ENCODE measurements around the gene UNKL.

The UNKL gene

GRCh38 chr16:1430759-1431496, 16.4 kb upstream of the UNKL start, which contains the start of gene PERCC1:
PERCC1 (plus strand) TSS chr16:1431078; CDS start chr16:1432594, 1,516 bp downstream.
- DNase-seq, result no peak

GRCh38 chr16:1430214-1430758, 15.8 kb upstream of the UNKL start:
- no peak for DNase-seq

DNA sequence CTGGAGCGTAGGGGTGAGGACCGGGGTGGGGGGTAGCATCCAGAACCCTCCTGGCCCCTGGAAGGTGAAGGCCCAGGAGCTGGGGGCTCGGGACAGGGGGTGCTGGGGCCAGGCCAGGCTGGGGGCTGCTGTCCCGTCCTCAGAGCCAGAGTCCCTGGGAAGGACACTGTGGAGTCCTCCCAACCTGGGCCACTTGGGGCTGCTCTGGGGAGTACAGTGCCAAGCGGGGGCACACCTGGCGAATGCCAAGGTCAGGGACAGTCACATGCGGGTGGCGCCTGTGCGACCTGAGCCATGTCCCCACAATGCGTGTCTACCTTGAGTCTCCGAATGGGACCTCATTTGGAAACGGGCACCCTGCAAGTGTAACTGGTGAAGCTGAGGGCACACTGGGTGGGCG, 15.1 kb upstream of the UNKL start:
- no peak for DNase-seq

DNA sequence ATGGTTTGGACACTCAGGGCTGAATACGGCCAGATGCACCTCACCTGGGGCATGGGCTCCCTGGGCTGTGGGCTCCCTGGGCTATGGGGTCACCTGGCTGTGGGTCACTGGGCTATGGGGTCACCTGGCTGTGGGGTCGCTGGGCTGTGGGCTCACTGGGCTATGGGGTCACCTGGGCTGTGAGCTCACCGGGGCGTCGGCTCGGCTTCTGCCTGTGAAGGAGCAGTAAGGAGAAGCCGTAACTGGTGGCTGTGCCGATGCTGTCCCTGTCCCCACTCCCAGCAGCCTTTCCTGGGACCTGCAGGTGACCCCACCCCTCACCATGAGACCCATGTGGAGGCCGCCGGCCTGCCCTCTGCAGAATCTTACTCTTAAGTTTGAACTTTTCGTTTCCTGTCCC, 14.5 kb upstream of the UNKL start:
- no peak for DNase-seq

DNA sequence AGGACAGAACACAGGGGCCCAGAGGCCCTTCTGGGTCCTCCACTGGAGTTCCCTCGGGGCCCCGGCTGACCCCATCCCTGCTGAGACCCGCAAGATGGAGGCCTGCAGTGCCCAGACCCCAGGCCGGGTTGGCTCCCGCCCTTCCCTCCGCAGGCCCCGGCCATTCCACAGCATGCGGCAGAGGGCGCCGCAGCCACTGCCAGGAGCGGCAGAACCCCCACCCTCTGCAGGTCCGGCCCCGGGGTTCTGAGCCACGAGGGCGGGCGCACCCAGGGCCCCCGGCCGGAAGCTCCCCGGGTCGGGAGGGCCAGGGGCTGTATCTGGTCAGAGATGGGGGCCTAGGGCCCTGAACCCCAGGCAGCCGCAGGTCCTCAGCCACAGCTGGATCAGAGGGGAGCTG, 14.0 kb upstream of the UNKL start:
- DNase-seq, result peak; percentile 47

- no peak for DNase-seq
Observed at GRCh38 chr16:1427473-1428461, 13.3 kb upstream of the UNKL start.

GRCh38 chr16:1426734-1427471, 12.4 kb upstream of the UNKL start:
- no peak for DNase-seq

- no peak for DNase-seq
Observed at GRCh38 chr16:1425616-1426370, 11.3 kb upstream of the UNKL start.

GRCh38 chr16:1424028-1424427, 9.5 kb upstream of the UNKL start:
- DNase-seq, result no peak

DNA sequence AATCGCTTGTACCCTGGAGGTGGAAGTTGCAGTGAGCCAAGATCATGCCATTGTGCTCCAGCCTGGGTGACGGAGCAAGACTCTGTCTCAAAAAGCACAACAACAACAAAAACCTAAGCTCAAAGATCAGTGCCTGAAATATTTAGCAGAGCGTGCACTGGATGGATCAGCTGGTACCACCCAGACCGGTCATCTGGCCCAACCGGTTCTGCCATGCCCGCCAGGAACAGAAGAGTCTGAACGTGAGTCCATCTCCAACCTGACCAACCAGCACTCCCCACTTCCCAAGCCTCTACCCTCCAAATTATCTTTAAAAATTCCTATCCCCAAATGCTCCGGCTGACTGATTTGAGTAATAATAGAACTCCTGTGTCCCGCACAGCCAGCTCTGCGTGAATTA, 7.6 kb upstream of the UNKL start:
- no peak for DNase-seq

DNA sequence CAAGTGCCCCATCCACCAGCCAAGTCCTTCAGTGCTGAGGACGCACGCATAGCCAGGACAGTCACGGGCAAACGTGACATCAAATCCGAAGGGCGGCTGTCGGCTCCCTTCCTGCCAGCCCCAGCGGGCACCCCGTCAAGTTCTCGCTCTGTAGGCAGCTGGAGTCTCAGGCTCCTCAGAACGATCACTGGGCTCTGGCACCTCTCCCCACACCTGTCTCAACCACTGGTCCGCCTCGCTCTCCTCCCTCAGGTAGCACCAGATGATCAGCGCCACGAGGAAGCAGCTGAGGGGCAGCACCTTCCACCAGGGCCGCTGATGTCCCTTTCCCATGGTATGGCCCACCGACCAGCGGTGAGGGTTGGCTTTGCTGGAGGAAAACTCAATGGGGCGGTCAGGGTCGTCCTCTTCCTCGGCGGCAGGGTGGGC, 5.6 kb upstream of the UNKL start:
- no peak for DNase-seq

DNA sequence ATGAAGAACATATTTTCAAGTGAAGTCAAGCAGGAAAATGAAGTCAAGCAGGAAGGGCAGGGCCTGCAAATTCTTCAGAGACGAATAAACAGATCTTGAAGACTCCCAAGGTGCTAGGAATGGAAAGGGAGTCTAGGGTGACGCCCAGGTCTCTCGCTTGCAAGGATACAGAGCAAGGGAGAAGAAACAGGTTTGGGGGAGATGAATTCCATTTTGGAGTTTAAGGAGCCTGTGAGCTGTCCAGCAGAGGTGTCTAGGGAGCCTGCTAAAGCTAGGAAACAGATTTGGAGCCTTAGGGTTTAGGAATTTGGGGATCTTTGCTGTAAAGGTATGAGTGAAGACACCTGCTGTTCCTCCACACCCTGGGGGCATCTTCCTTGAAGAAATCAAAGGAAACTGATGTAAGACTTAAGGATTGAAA, 2.0 kb upstream of the UNKL start:
- DNase-seq, result no peak

DNA sequence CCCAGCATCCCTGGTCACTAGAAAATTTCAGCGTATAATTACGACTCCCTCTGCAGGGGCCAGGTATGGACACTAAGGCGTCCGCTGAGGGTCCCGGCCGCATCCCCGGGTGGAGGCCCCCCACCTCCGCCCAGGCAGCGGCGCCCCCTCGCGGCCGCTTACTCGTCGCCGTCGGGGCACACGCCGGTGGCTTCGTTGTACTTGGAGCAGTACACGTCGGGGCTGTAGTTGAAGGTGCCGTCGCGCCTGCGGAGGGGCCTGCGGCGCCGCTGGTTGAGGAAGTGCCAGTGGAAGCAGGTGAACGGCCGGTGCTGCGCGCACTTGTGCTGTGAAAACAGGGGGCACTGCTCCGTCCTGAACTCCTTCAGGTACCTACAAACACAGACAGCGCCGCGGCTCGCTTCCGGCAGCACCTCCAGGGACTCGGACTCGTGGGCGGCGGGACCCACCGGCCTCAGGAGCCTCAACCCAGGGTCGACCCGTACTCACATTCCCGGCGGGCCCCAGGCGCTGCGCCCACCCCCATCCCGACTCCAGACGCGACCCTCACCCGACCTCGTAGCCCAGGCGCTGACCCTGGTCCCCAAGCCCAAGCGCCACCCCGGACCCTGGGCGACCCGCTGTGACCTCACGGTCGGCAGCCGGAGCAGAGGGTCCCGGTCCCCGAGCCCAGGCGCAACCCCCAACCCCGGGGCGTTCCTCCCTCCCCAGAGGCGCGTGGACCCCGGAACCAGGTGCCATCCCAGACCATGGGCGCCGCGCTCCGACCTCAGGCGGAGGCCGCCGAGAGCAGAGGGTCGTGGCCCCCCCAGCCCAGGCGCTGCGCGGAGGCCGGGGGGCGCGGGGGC, 596 bp downstream of the UNKL start:
- peak; percentile 72 for DNase-seq

- no peak for DNase-seq
Observed at GRCh38 chr16:1412847-1413246, 1.7 kb downstream of the UNKL start.

DNA sequence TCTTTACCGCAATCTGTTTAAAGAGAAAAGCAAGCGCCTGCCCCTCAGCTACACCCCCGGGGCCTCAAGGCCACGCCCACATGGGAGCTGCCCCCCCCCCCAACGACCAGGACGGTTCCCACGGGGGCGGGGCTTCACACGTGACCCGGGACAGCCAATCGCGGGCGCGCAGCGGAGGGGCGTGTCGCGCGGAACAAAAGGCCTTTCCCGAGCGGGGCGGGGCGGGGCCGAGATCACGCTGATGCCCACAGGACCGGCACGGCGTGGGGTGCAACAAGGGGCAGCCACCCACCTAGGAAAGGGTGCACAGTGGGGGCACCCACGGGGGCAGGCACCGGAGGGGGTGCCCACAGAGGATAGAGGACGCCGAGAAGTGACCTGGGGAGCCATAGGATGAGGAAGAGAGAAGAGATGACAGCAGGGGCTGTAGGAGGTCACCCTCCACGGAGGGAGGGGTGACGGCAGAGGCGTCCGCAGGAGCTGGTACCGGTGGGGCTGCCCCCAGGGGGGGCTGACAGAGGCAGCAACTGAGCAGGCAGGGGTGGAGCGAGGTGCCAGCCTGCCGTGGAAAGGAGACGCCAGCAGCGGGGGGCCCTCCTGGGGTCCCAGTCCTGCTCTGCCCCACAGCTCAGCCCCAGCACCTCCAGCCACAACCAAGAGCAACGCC, 6.2 kb downstream of the UNKL start:
- peak; percentile 97 for DNase-seq

- no peak for DNase-seq
Observed at GRCh38 chr16:1407753-1408152, 6.8 kb downstream of the UNKL start.

- DNase-seq, result no peak
Observed at GRCh38 chr16:1403733-1404132, 10.8 kb downstream of the UNKL start.

- no peak for DNase-seq
Observed at GRCh38 chr16:1403036-1403435, 11.5 kb downstream of the UNKL start.

- DNase-seq, result no peak
Observed at GRCh38 chr16:1401758-1402154, 12.7 kb downstream of the UNKL start.

DNA sequence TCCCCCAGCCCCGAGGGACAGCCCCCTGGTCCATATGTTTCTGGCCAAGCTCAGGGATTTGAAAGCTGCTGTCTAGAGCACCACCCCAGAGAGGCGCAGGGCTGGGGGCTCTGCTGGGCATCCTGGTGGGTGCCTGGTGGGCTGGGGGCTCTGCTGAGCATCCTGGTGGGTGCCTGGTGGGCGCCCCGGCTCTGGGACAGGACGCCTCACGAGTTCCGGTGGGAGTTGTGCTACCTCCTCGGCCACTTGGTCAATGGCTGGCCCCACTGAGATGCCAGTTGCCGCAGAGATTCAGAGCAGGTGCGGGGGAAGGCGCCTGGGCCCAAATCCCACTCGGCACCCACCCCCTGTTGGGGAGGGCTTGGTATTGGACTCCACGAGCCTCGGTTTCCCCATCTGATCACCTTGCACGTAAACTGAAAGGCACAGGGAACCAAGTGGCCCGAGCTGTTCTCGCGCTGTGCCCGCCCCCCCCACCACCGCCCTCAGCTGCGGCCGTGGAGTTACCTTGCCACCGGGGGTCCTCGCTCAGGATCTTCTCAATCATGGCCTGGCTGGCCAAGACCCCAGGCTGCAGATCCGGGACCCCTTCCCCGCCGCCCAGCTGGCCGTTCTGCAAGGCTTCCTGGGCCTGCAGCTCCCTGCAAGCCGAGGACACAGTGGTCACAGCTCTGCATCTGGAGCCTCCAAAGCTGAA, 13.3 kb downstream of the UNKL start:
- no peak for DNase-seq

Data from CD4-positive, alpha-beta T cell treated with Interleukin-10 for 1 hour (primary cell).